IMR-90 (cell line): ENCODE data around the gene MARS1. TPM values are rescaled to one million over a fixed set of nuclear protein-coding genes. Genes with fewer than 3 reads are reported as not detected.

Experiments used
- ATAC-seq: fragments of 200-7000 bp; cut with Tn5 transposase; 2 replicates; pipeline ENCODE4 v1.9.1; 2020; ENCODE audit warnings: low read depth, mild to moderate bottlenecking, moderate library complexity
- BruUV-seq: library from RNA; stranded (reverse); fragments of 400-500 nt; replicated peaks from 2 replicates; lab custom pipeline; 2021; lab: Mats Ljungman, UMichigan
- CTCF ChIA-PET: fragments of 300-600 bp; formaldehyde crosslinking; extraction: SDS; loops from one replicate; lab custom pipeline; 2021; ENCODE audit warnings: antibody characterized with exemption; lab: Yijun Ruan, JAX
- POLR2A ChIA-PET: fragments of 300-600 bp; sonication (Branson Sonifier 250); formaldehyde crosslinking; loops from one replicate; lab custom pipeline; 2022; ENCODE audit warnings: antibody characterized with exemption; ENCODE audit not compliant: unreplicated experiment; lab: Charles Lee
- DNase-seq: peaks from one replicate; pipeline ENCODE4 v3.0.0; 2013
- H2AFZ ChIP-seq: replicated peaks from 2 replicates; pipeline ENCODE3; 2013; ENCODE audit warnings: low read length, mild to moderate bottlenecking; ENCODE audit not compliant: poor library complexity
- H2AK5ac ChIP-seq: 2 replicates; pipeline ENCODE4 v1.6.1; 2013; ENCODE audit warnings: low read depth, low read length, inconsistent platforms
- H2AK9ac ChIP-seq: replicated peaks from 2 replicates; pipeline ENCODE3; 2013; ENCODE audit warnings: mild to moderate bottlenecking, low read depth, low read length, moderate library complexity; ENCODE audit not compliant: poor library complexity
- H2BK120ac ChIP-seq: 2 replicates; pipeline ENCODE4 v1.6.1; 2013; ENCODE audit warnings: low read depth, low read length, inconsistent platforms
- H2BK15ac ChIP-seq: 3 replicates; pipeline ENCODE4 v1.6.1; 2013; ENCODE audit warnings: low read depth, low read length, inconsistent platforms
- H2BK20ac ChIP-seq: 2 replicates; pipeline ENCODE4 v1.6.1; 2013; ENCODE audit warnings: low read depth, mild to moderate bottlenecking, inconsistent platforms, low read length, moderate library complexity
- H2BK5ac ChIP-seq: 2 replicates; pipeline ENCODE4 v1.6.1; 2013; ENCODE audit warnings: mild to moderate bottlenecking, low read depth, low read length, inconsistent platforms; ENCODE audit not compliant: poor library complexity, severe bottlenecking
- H3K14ac ChIP-seq: replicated peaks from 2 replicates; pipeline ENCODE4 v1.6.1; 2013; ENCODE audit warnings: low read depth, low read length, inconsistent platforms
- H3K18ac ChIP-seq: 2 replicates; pipeline ENCODE4 v1.6.1; 2013; ENCODE audit warnings: low read depth, low read length, control low read depth
- H3K23ac ChIP-seq: 2 replicates; pipeline ENCODE4 v1.6.1; 2013; ENCODE audit warnings: low read depth, low read length, inconsistent platforms
- H3K27ac ChIP-seq: 2 replicates; pipeline ENCODE4 v1.5.1; 2013; ENCODE audit warnings: mild to moderate bottlenecking, control low read depth, low read length; ENCODE audit not compliant: insufficient read depth
- H3K27me3 ChIP-seq: 2 replicates; pipeline ENCODE4 v1.6.1; 2013; ENCODE audit warnings: low read length; ENCODE audit not compliant: control insufficient read depth, insufficient read depth
- H3K36me3 ChIP-seq: 2 replicates; pipeline ENCODE4 v1.6.1; 2013; ENCODE audit warnings: low read length, mixed read lengths; ENCODE audit not compliant: control insufficient read depth, insufficient read depth
- H3K4ac ChIP-seq: 2 replicates; pipeline ENCODE4 v1.6.1; 2013; ENCODE audit warnings: low read depth, low read length, inconsistent platforms
- H3K4me1 ChIP-seq: 2 replicates; pipeline ENCODE4 v1.6.1; 2013; ENCODE audit warnings: low read length, mixed read lengths; ENCODE audit not compliant: control insufficient read depth, insufficient read depth
- H3K4me2 ChIP-seq: 2 replicates; pipeline ENCODE4 v1.6.1; 2013; ENCODE audit warnings: low read depth, mild to moderate bottlenecking, control low read depth, low read length, moderate library complexity
- H3K4me3 ChIP-seq: 2 replicates; pipeline ENCODE4 v1.5.1; 2013; ENCODE audit warnings: low read depth, mild to moderate bottlenecking, control low read depth, low read length, moderate library complexity; ENCODE audit not compliant: insufficient read depth
- H3K56ac ChIP-seq: 2 replicates; pipeline ENCODE4 v1.6.1; 2013; ENCODE audit warnings: low read length, inconsistent platforms; ENCODE audit not compliant: insufficient read depth; ENCODE audit errors: extremely low read depth
- H3K79me1 ChIP-seq, 2 experiments: 2 replicates each; pipeline ENCODE4 v1.6.1; 2013; ENCODE audit warnings: low read length in 2 of 2, inconsistent platforms in 1 of 2, low read depth in 1 of 2
- H3K9ac ChIP-seq: 2 replicates; pipeline ENCODE4 v1.6.1; 2013; ENCODE audit warnings: low read depth, low read length, control low read depth
- H3K9me1 ChIP-seq: 2 replicates; pipeline ENCODE4 v1.6.1; 2013; ENCODE audit warnings: low read length, inconsistent platforms; ENCODE audit not compliant: insufficient read depth
- H3K9me3 ChIP-seq: 2 replicates; pipeline ENCODE4 v1.6.1; 2013; ENCODE audit warnings: low read length; ENCODE audit not compliant: control insufficient read depth, insufficient read depth
- H4K20me1 ChIP-seq: 2 replicates; pipeline ENCODE4 v1.6.1; 2013; ENCODE audit warnings: low read length, inconsistent platforms; ENCODE audit not compliant: insufficient read depth
- H4K5ac ChIP-seq: 2 replicates; pipeline ENCODE4 v1.6.1; 2013; ENCODE audit warnings: mild to moderate bottlenecking, low read depth, low read length, control low read depth
- H4K8ac ChIP-seq, 2 experiments: 2 replicates each; pipeline ENCODE4 v1.6.1; 2013; ENCODE audit warnings: low read depth in 2 of 2, low read length in 2 of 2, control low read depth in 1 of 2, inconsistent platforms in 1 of 2
- H4K91ac ChIP-seq: 2 replicates; pipeline ENCODE4 v1.6.1; 2013; ENCODE audit warnings: low read depth, low read length, inconsistent platforms; ENCODE audit not compliant: insufficient read depth
- BHLHE40 ChIP-seq: fragments of 150-350 bp; IDR thresholded peaks from 2 replicates; pipeline ENCODE4 v1.6.1; 2016; ENCODE audit warnings: mild to moderate bottlenecking, low read depth, low read length
- CEBPB ChIP-seq: IDR thresholded peaks from 2 replicates; pipeline ENCODE4 v1.6.1; 2012; ENCODE audit warnings: low read depth, low read length, improper control_type of control experiment
- MAFK ChIP-seq: IDR thresholded peaks from 2 replicates; pipeline ENCODE4 v1.6.1; 2012; ENCODE audit warnings: low read depth, low read length, improper control_type of control experiment
- NFE2L2 ChIP-seq: fragments of 150-350 bp; IDR thresholded peaks from 2 replicates; pipeline ENCODE4 v1.6.1; 2016; ENCODE audit warnings: low read depth, mild to moderate bottlenecking, low read length
- POLR2A ChIP-seq: IDR thresholded peaks from 2 replicates; pipeline ENCODE4 v1.6.1; 2012; ENCODE audit warnings: mild to moderate bottlenecking, low read depth, low read length
- RFX5 ChIP-seq: IDR thresholded peaks from 2 replicates; pipeline ENCODE4 v1.8.0; 2012; ENCODE audit warnings: low read depth, mild to moderate bottlenecking, low read length, moderate library complexity
- SMC3 ChIP-seq: fragments of 150-350 bp; IDR thresholded peaks from 2 replicates; pipeline ENCODE4 v1.6.1; 2016; ENCODE audit warnings: low read depth, mild to moderate bottlenecking, antibody characterized with exemption, low read length, moderate library complexity
- WGBS, 2 experiments: methylation state at CpG; one replicate each; pipeline versions ENCODE4 v1.1.5 to v1.1.7; 2013; ENCODE audit warnings: missing lambda C conversion rate in 2 of 2; ENCODE audit not compliant: insufficient read length in 1 of 2; ENCODE audit errors: extremely low coverage in 2 of 2; 5-methylcytosine and 5-hydroxymethylcytosine counted together
- dilution Hi-C: fragments of 300-500 bp; cut with HindIII; formaldehyde crosslinking; loops from one replicate; pipeline ENCODE4 v1.14.3; 2018; ENCODE audit warnings: low sequenced_read_pairs; ENCODE audit not compliant: unreplicated experiment
- in situ Hi-C: fragments of 300-500 bp; cut with MboI; formaldehyde crosslinking; loops from 3 replicates; pipeline ENCODE4 v1.14.3; 2019; ENCODE audit warnings: low sequenced_read_pairs, inconsistent platforms, mixed read lengths
- intact Hi-C: fragments of 100-400 bp; cut with micrococcal nuclease; formaldehyde crosslinking; loops from 2 replicates; pipeline ENCODE4 v1.10.0; 2022
- polyA plus RNA-seq, 3 experiments: library from polyadenylated mRNA; depleted of rRNA; stranded (reverse); fragments of >200 nt; gene quantifications; 2 replicates each; pipeline ENCODE4 v1.2.3, GENCODE V29; 2012; ENCODE audit warnings: low replicate concordance in 1 of 3
- total RNA-seq: library from RNA; depleted of rRNA; stranded (reverse); fragments of >200 nt; gene quantifications from 2 replicates; pipeline ENCODE4 v1.2.3, GENCODE V29; 2012

The MARS1 gene
- total and polyA plus RNA-seq, 2 of the 4 experiments (the other 2 are of a cell fraction): 156 to 164 TPM

GRCh38 chr12:57547288-57548012, 59.6 kb downstream of the MARS1 start:
- H2BK5ac ChIP-seq: no peak overlapping the region
- ATAC-seq (no peak), DNase-seq (no peak)
- H3K56ac ChIP-seq: no peak overlapping the region
- no TSS peak for BruUV-seq
- peaks cover 4% of the 10 kb centered on the region for H3K36me3 ChIP-seq
- no CpG with 5 or more reads among the region's 9 CpGs for WGBS, 2 experiments
- no peak overlapping the region for H4K91ac ChIP-seq
- ChIA-PET CTCF (interaction anchor here (1.1 kb wide), 1 partner anchor 14 kb away, joined by 3 read pairs; no protein-coding TSS in a partner anchor), POLR2A (no interaction called here)
- H3K14ac ChIP-seq: no peak overlapping the region
- in situ Hi-C loops: no loop called here
- no peak overlapping the region for H3K4ac ChIP-seq
- H3K18ac ChIP-seq: no peak overlapping the region
- no peaks in the 10 kb centered on the region for H3K9me3 ChIP-seq
- dilution Hi-C loops: no loop called here
- no peak overlapping the region for H2AK9ac ChIP-seq
- H3K23ac ChIP-seq: no peak overlapping the region
- no peak overlapping the region for H2BK15ac ChIP-seq
- H3K79me1 ChIP-seq: peaks cover 21 to 34% of the 10 kb centered on the region in 2 experiments
- TF ChIP-seq MAFK (no peak), CEBPB (peak; percentile 65; the same call in 1 of the 2 replicates), NFE2L2 (no peak), RFX5 (no peak), SMC3 (no peak), POLR2A (no peak), BHLHE40 (no peak)
- no peak overlapping the region for H3K4me3 ChIP-seq
- no peak overlapping the region for H2BK120ac ChIP-seq
- peak overlapping the region; percentile 47; the same call in 1 of the 2 replicates for H3K4me2 ChIP-seq
- intact Hi-C loops: no loop called here
- peak overlapping the region in 1 of 2 experiments; percentile 65; a peak in 2 of 4 replicates for H4K8ac ChIP-seq
- peaks cover 25% of the 10 kb centered on the region for H4K20me1 ChIP-seq
- no peak overlapping the region for H2AK5ac ChIP-seq
- peaks cover 9% of the 10 kb centered on the region for H3K4me1 ChIP-seq
- H3K27ac ChIP-seq: no peak overlapping the region
- H2AFZ ChIP-seq: peak overlapping the region; percentile 93
- H3K9me1 ChIP-seq: peaks cover 22% of the 10 kb centered on the region
- H3K9ac ChIP-seq: no peak overlapping the region
- H4K5ac ChIP-seq: no peak overlapping the region
- no peak overlapping the region for H2BK20ac ChIP-seq
- H3K27me3 ChIP-seq: peaks cover 31% of the 10 kb centered on the region
